H9 (cell line): Measurements from ENCODE around the gene TMEM123. TPM values are rescaled to one million over a fixed set of nuclear protein-coding genes. Genes with fewer than 3 reads are reported as not detected.

Experiments
- DNase-seq: peaks from one replicate; pipeline ENCODE4 v3.0.0-alpha.2; 2017
- H2AFZ ChIP-seq: one replicate; pipeline ENCODE4 v1.6.1; 2013; ENCODE audit warnings: mild to moderate bottlenecking, low read length, control low read depth, moderate library complexity
- H2AK5ac ChIP-seq: 2 replicates; pipeline ENCODE4 v1.6.1; 2013; ENCODE audit warnings: low read length, control low read depth, mixed read lengths; ENCODE audit not compliant: insufficient read length
- H2BK120ac ChIP-seq: one replicate; pipeline ENCODE4 v1.6.1; 2013; ENCODE audit warnings: low read depth, mild to moderate bottlenecking, low read length, control low read depth, inconsistent platforms; ENCODE audit not compliant: poor library complexity, severe bottlenecking
- H2BK12ac ChIP-seq: 2 replicates; pipeline ENCODE4 v1.6.1; 2013; ENCODE audit warnings: low read length, control low read depth, mixed read lengths, low read depth; ENCODE audit not compliant: insufficient read length
- H2BK15ac ChIP-seq: 2 replicates; pipeline ENCODE4 v1.6.1; 2013; ENCODE audit warnings: low read depth, low read length, control low read depth
- H2BK20ac ChIP-seq: one replicate; pipeline ENCODE4 v1.6.1; 2013; ENCODE audit warnings: low read depth, mild to moderate bottlenecking, low read length, control low read depth, inconsistent platforms; ENCODE audit not compliant: poor library complexity, severe bottlenecking
- H2BK5ac ChIP-seq: 2 replicates; pipeline ENCODE4 v1.6.1; 2013; ENCODE audit warnings: low read length, control low read depth, mixed read lengths; ENCODE audit not compliant: insufficient read length
- H3K14ac ChIP-seq: 2 replicates; pipeline ENCODE4 v1.6.1; 2013; ENCODE audit warnings: low read length, control low read depth; ENCODE audit not compliant: insufficient read depth
- H3K18ac ChIP-seq: 2 replicates; pipeline ENCODE4 v1.6.1; 2013; ENCODE audit warnings: low read depth, mild to moderate bottlenecking, mixed read lengths, low read length, control low read depth; ENCODE audit not compliant: insufficient read length
- H3K23ac ChIP-seq: 2 replicates; pipeline ENCODE4 v1.6.1; 2013; ENCODE audit warnings: low read length, control low read depth, mixed read lengths, low read depth; ENCODE audit not compliant: insufficient read length
- H3K23me2 ChIP-seq: 2 replicates; pipeline ENCODE4 v1.6.1; 2013; ENCODE audit warnings: low read depth, mild to moderate bottlenecking, mixed read lengths, low read length, control low read depth; ENCODE audit not compliant: insufficient read length, poor library complexity, severe bottlenecking
- H3K27ac ChIP-seq: 2 replicates; pipeline ENCODE4 v1.5.1; 2013; ENCODE audit warnings: low read length, control low read depth, mixed read lengths, low read depth; ENCODE audit not compliant: insufficient read length
- H3K27me3 ChIP-seq: 2 replicates; pipeline ENCODE4 v1.6.1; 2013; ENCODE audit warnings: low read length, control low read depth, inconsistent platforms; ENCODE audit not compliant: insufficient read depth
- H3K4ac ChIP-seq: 2 replicates; pipeline ENCODE4 v1.6.1; 2013; ENCODE audit warnings: low read depth, mild to moderate bottlenecking, control low read depth, inconsistent platforms, low read length, moderate library complexity
- H3K4me1 ChIP-seq: 2 replicates; pipeline ENCODE4 v1.6.1; 2013; ENCODE audit warnings: low read length, control low read depth, inconsistent platforms; ENCODE audit not compliant: insufficient read depth
- H3K4me2 ChIP-seq: 2 replicates; pipeline ENCODE4 v1.6.1; 2013; ENCODE audit warnings: low read length, control low read depth, mixed read lengths; ENCODE audit not compliant: insufficient read length, insufficient read depth
- H3K56ac ChIP-seq: 2 replicates; pipeline ENCODE4 v1.6.1; 2013; ENCODE audit warnings: low read depth, mild to moderate bottlenecking, mixed read lengths, low read length, control low read depth; ENCODE audit not compliant: insufficient read length
- H3K79me1 ChIP-seq: 2 replicates; pipeline ENCODE4 v1.6.1; 2013; ENCODE audit warnings: low read depth, mild to moderate bottlenecking, moderate library complexity, low read length, control low read depth, inconsistent platforms; ENCODE audit not compliant: insufficient read depth, poor library complexity, severe bottlenecking
- H3K79me2 ChIP-seq: 2 replicates; pipeline ENCODE4 v1.6.1; 2013; ENCODE audit warnings: low read length, control low read depth, inconsistent platforms; ENCODE audit not compliant: insufficient read depth
- H3K9ac ChIP-seq: 2 replicates; pipeline ENCODE4 v1.6.1; 2013; ENCODE audit warnings: low read length, control low read depth, mixed read lengths; ENCODE audit not compliant: insufficient read length; ENCODE audit errors: extremely low read depth
- H3K9me3 ChIP-seq: one replicate; pipeline ENCODE4 v1.6.1; 2013; ENCODE audit warnings: low read depth, low read length, inconsistent platforms; ENCODE audit not compliant: control insufficient read depth
- H3T11ph ChIP-seq: one replicate; pipeline ENCODE4 v1.6.1; 2013; ENCODE audit warnings: mild to moderate bottlenecking, low read length, control low read depth, inconsistent platforms
- H4K20me1 ChIP-seq: one replicate; pipeline ENCODE4 v1.6.1; 2013; ENCODE audit not compliant: control insufficient read depth, insufficient read length, insufficient read depth
- H4K5ac ChIP-seq: 2 replicates; pipeline ENCODE4 v1.6.1; 2013; ENCODE audit warnings: low read depth, mild to moderate bottlenecking, mixed read lengths, low read length, control low read depth; ENCODE audit not compliant: insufficient read length
- H4K8ac ChIP-seq: replicated peaks from 2 replicates; pipeline ENCODE4 v1.6.1; 2013; ENCODE audit warnings: low read length, control low read depth, mixed read lengths, low read depth; ENCODE audit not compliant: insufficient read length
- H4K91ac ChIP-seq: 2 replicates; pipeline ENCODE4 v1.6.1; 2013; ENCODE audit warnings: low read depth, mild to moderate bottlenecking, moderate library complexity, mixed read lengths, low read length, control low read depth; ENCODE audit not compliant: insufficient read length
- H3K27ac Mint-ChIP-seq, 3 experiments: 2 replicates in 2 of 3; 3 replicates in 1 of 3; pipeline ENCODE4 v1.8.0; 2020 to 2021; ENCODE audit warnings: mixed read lengths in 3 of 3, mild to moderate bottlenecking in 1 of 3, moderate library complexity in 1 of 3
- H3K27me3 Mint-ChIP-seq: 2 replicates; pipeline ENCODE4 v1.8.0; 2021; ENCODE audit warnings: low read depth, mild to moderate bottlenecking, moderate library complexity, mixed read lengths
- H3K36me3 Mint-ChIP-seq, 3 experiments: 2 replicates in 2 of 3; 3 replicates in 1 of 3; pipeline ENCODE4 v1.8.0; 2020 to 2021; ENCODE audit warnings: low read depth in 3 of 3, mixed read lengths in 3 of 3; ENCODE audit not compliant: insufficient read depth in 1 of 3
- H3K4me1 Mint-ChIP-seq, 2 experiments: 2 replicates each; pipeline ENCODE4 v1.8.0; 2020; ENCODE audit warnings: mixed read lengths in 2 of 2
- H3K4me3 Mint-ChIP-seq, 2 experiments: 2 replicates in 1 of 2; 3 replicates in 1 of 2; pipeline ENCODE4 v1.8.0; 2020 to 2021; ENCODE audit warnings: mild to moderate bottlenecking in 2 of 2, mixed read lengths in 2 of 2, moderate library complexity in 1 of 2
- H3K9me3 Mint-ChIP-seq, 2 experiments: 2 replicates in 1 of 2; 3 replicates in 1 of 2; pipeline ENCODE4 v1.8.0; 2020; ENCODE audit warnings: mild to moderate bottlenecking in 2 of 2, mixed read lengths in 2 of 2, moderate library complexity in 1 of 2
- CTCF ChIP-seq: fragments of 200-600 bp; sonication (generic); conservative IDR thresholded peaks from 3 replicates; pipeline ENCODE4 v1.8.0; 2021; ENCODE audit warnings: antibody characterized with exemption, mild to moderate bottlenecking
- WGBS: extraction: QIAGEN DNeasy Blood & Tissue Kit; methylation state at CpG from one replicate; pipeline ENCODE4 v1.1.7; 2013; ENCODE audit warnings: missing lambda C conversion rate, low lambda C conversion rate, mixed read lengths; ENCODE audit not compliant: insufficient read length; ENCODE audit errors: extremely low coverage; 5-methylcytosine and 5-hydroxymethylcytosine counted together
- total RNA-seq: library from RNA; stranded (reverse); gene quantifications from 2 replicates; pipeline ENCODE4 v1.2.1, GENCODE V29; 2021

The TMEM123 gene
- total RNA-seq, 1 experiment from 2014 or later = 76.7 TPM

DNA sequence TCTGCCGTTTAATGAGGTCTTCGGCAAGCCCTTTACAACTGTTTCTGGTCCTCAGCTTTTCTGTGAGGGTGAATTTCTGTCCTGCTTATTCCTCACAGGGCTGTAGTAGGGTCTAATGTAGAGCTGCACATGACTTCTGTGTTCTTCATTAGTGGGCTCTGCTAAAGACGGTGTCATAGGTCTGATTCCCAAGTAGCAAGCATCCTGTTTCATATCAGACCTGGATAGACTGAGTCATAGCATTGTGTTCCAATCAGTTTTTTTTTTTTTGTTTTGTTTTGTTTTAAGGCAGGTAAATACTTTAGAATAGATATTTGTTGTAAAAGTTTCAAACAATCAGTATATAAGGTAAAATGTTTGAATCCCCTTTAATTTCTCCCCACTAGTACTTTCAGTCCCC lies 70.2 kb downstream of the TMEM123 start:
- H2AK5ac ChIP-seq = no peak overlapping the region
- no peak overlapping the region for H3K27ac ChIP-seq
- H3K56ac ChIP-seq = no peak overlapping the region
- H4K8ac ChIP-seq = no peak overlapping the region
- H3K4ac ChIP-seq = no peak overlapping the region
- no peak overlapping the region for H4K91ac ChIP-seq
- no peaks in the 10 kb centered on the region for H3K23me2 ChIP-seq
- H3K27ac Mint-ChIP-seq = no peak overlapping the region
- no peak for TF ChIP-seq CTCF
- H3K14ac ChIP-seq = no peak overlapping the region
- no peak overlapping the region for H2BK120ac ChIP-seq
- WGBS = no CpG with 5 or more reads among the region's 3 CpGs
- H3K36me3 Mint-ChIP-seq = peaks cover 5 to 45% (median 37%) of the 10 kb centered on the region in 3 experiments; a peak in 5 of 7 replicates
- H4K20me1 ChIP-seq = no peaks in the 10 kb centered on the region
- H2BK12ac ChIP-seq = no peak overlapping the region
- no peaks in the 10 kb centered on the region for H3K79me1 ChIP-seq
- no peak overlapping the region for H2BK20ac ChIP-seq
- H2BK15ac ChIP-seq = no peak overlapping the region
- H3T11ph ChIP-seq = no peak overlapping the region
- no peaks in the 10 kb centered on the region for H3K9me3 Mint-ChIP-seq
- H2BK5ac ChIP-seq = no peak overlapping the region
- no peaks in the 10 kb centered on the region for H3K27me3 Mint-ChIP-seq
- no peaks in the 10 kb centered on the region for H3K79me2 ChIP-seq
- H3K4me1 Mint-ChIP-seq = peaks cover 16 to 18% of the 10 kb centered on the region in 2 experiments
- H3K18ac ChIP-seq = no peak overlapping the region
- H3K9me3 ChIP-seq = no peaks in the 10 kb centered on the region
- no peak overlapping the region for H3K4me3 Mint-ChIP-seq
- H3K27me3 ChIP-seq = no peaks in the 10 kb centered on the region
- H3K23ac ChIP-seq = no peak overlapping the region
- H3K4me2 ChIP-seq = no peak overlapping the region
- H3K9ac ChIP-seq = no peak overlapping the region
- no peak for DNase-seq
- no peak overlapping the region for H4K5ac ChIP-seq
- H3K4me1 ChIP-seq = no peaks in the 10 kb centered on the region
- H2AFZ ChIP-seq = no peak overlapping the region
